H1 (cell line): ENCODE results near the gene VWA2. TPM values are rescaled to one million over a fixed set of nuclear protein-coding genes. Genes with fewer than 3 reads are reported as not detected.

ENCODE experiments used
- CTCF ChIA-PET: fragments of 300-600 bp; sonication (Branson Sonifier 250); formaldehyde crosslinking; loops from one replicate; lab custom pipeline; 2021; ENCODE audit not compliant: partially characterized antibody; lab: Charles Lee
- POLR2A ChIA-PET: fragments of 300-600 bp; sonication (Branson Sonifier 250); formaldehyde crosslinking; loops from one replicate; lab custom pipeline; 2021; ENCODE audit warnings: inconsistent platforms; ENCODE audit not compliant: partially characterized antibody; lab: Charles Lee
- DNase-seq, 2 experiments: peaks; one replicate each; pipeline versions ENCODE4 v3.0.0 to v3.0.0-alpha.2; 2010 to 2022; ENCODE audit warnings: low spot score in 2 of 2, low read depth in 1 of 2, mixed read lengths in 1 of 2
- FAIRE-seq: peaks from 2 replicates; lab custom pipeline; 2011; peaks lifted over from hg19 to GRCh38; lab: Jason Lieb, UNC
- H2AFZ ChIP-seq: 2 replicates; pipeline ENCODE4 v1.8.1; 2012; ENCODE audit warnings: low read length, inconsistent platforms
- H2AK5ac ChIP-seq: 2 replicates; pipeline ENCODE4 v1.6.1; 2013; ENCODE audit warnings: low read depth, low read length
- H2BK120ac ChIP-seq: replicated peaks from 2 replicates; pipeline ENCODE3; 2013; ENCODE audit warnings: low read depth, low read length, inconsistent platforms
- H2BK12ac ChIP-seq: 2 replicates; pipeline ENCODE4 v1.6.1; 2013; ENCODE audit warnings: low read depth, low read length
- H2BK15ac ChIP-seq: 2 replicates; pipeline ENCODE4 v1.6.1; 2013; ENCODE audit warnings: low read length
- H2BK20ac ChIP-seq: 2 replicates; pipeline ENCODE4 v1.6.1; 2013; ENCODE audit warnings: low read length
- H2BK5ac ChIP-seq: 2 replicates; pipeline ENCODE4 v1.6.1; 2013; ENCODE audit warnings: low read depth, low read length
- H3K14ac ChIP-seq: 2 replicates; pipeline ENCODE4 v1.6.1; 2013; ENCODE audit warnings: inconsistent platforms; ENCODE audit not compliant: insufficient read length
- H3K18ac ChIP-seq: 2 replicates; pipeline ENCODE4 v1.6.1; 2013; ENCODE audit warnings: low read length; ENCODE audit errors: extremely low read depth
- H3K23ac ChIP-seq: 2 replicates; pipeline ENCODE4 v1.6.1; 2013; ENCODE audit warnings: inconsistent platforms; ENCODE audit not compliant: insufficient read length
- H3K23me2 ChIP-seq: 2 replicates; pipeline ENCODE4 v1.6.1; 2013; ENCODE audit warnings: low read depth, low read length
- H3K27ac ChIP-seq: 2 replicates; pipeline ENCODE4 v1.6.1; 2011; ENCODE audit warnings: low read depth, low read length, inconsistent platforms
- H3K27me3 ChIP-seq, 4 experiments: replicated peaks in 1 of 4; 1 replicate in 1 of 4; 2 replicates in 3 of 4; pipeline versions ENCODE4 v1.6.1 to v1.8.1; 2011 to 2013; ENCODE audit warnings: low read length in 3 of 4, mild to moderate bottlenecking in 3 of 4, inconsistent platforms in 2 of 4, mixed read lengths in 2 of 4, moderate library complexity in 1 of 4; ENCODE audit not compliant: control insufficient read depth in 3 of 4, insufficient read depth in 3 of 4; ENCODE audit errors: extremely low read depth in 1 of 4
- H3K36me3 ChIP-seq, 4 experiments: 2 replicates each; pipeline versions ENCODE4 v1.6.1 to v1.8.1; 2011 to 2013; ENCODE audit warnings: mild to moderate bottlenecking in 4 of 4, low read length in 3 of 4, moderate library complexity in 2 of 4, control low read depth in 1 of 4, inconsistent platforms in 1 of 4; ENCODE audit not compliant: insufficient read depth in 4 of 4, control insufficient read depth in 2 of 4
- H3K4ac ChIP-seq: replicated peaks from 2 replicates; pipeline ENCODE3; 2013; ENCODE audit warnings: low read length, low read depth, mixed read lengths, inconsistent platforms; ENCODE audit not compliant: insufficient read length
- H3K4me1 ChIP-seq, 4 experiments: replicated peaks in 1 of 4; 1 replicate in 1 of 4; 2 replicates in 3 of 4; pipeline versions ENCODE4 v1.6.1 to v1.8.1; 2011 to 2013; ENCODE audit warnings: low read length in 3 of 4, inconsistent platforms in 2 of 4, mixed read lengths in 1 of 4; ENCODE audit not compliant: insufficient read depth in 4 of 4, control insufficient read depth in 3 of 4
- H3K4me2 ChIP-seq, 2 experiments: 2 replicates each; pipeline versions ENCODE4 v1.6.1 to v1.8.1; 2011 to 2013; ENCODE audit warnings: low read depth in 2 of 2, low read length in 2 of 2, control low read depth in 1 of 2, inconsistent platforms in 1 of 2, mild to moderate bottlenecking in 1 of 2; ENCODE audit not compliant: insufficient read depth in 1 of 2
- H3K4me3 ChIP-seq, 4 experiments: fragments of 200-600, 300-600 bp in 1 of 4; sonication (generic), shearing (Covaris generic), sonication (Bioruptor Twin) in 1 of 4; 2 replicates each; pipeline versions ENCODE4 v1.5.1 to v1.8.1; 2011 to 2016; ENCODE audit warnings: low read length in 4 of 4, low read depth in 3 of 4, control low read depth in 2 of 4, inconsistent platforms in 2 of 4, mild to moderate bottlenecking in 2 of 4, mixed read lengths in 1 of 4, moderate library complexity in 1 of 4; ENCODE audit not compliant: insufficient read depth in 2 of 4; ENCODE audit errors: extremely low read depth in 1 of 4
- H3K56ac ChIP-seq: replicated peaks from 2 replicates; pipeline ENCODE3; 2013; ENCODE audit warnings: low read depth, mild to moderate bottlenecking, mixed read lengths, low read length, inconsistent platforms; ENCODE audit not compliant: insufficient read length
- H3K79me1 ChIP-seq: 2 replicates; pipeline ENCODE4 v1.6.1; 2013; ENCODE audit warnings: low read depth, low read length, control low read depth
- H3K79me2 ChIP-seq, 2 experiments: 2 replicates each; pipeline versions ENCODE4 v1.6.1 to v1.8.1; 2012 to 2013; ENCODE audit warnings: low read length in 2 of 2, mild to moderate bottlenecking in 2 of 2, inconsistent platforms in 1 of 2; ENCODE audit not compliant: insufficient read depth in 2 of 2, control insufficient read depth in 1 of 2
- H3K9ac ChIP-seq, 4 experiments: replicated peaks in 1 of 4; 1 replicate in 1 of 4; 2 replicates in 3 of 4; pipeline versions ENCODE4 v1.6.1 to v1.8.1; 2011 to 2013; ENCODE audit warnings: low read depth in 3 of 4, low read length in 3 of 4, control low read depth in 2 of 4, mild to moderate bottlenecking in 2 of 4, moderate library complexity in 2 of 4, inconsistent platforms in 1 of 4; ENCODE audit errors: extremely low read depth in 1 of 4
- H3K9me3 ChIP-seq, 2 experiments: 2 replicates each; pipeline versions ENCODE4 v1.6.1 to v1.8.1; 2012 to 2013; ENCODE audit warnings: mild to moderate bottlenecking in 2 of 2, moderate library complexity in 2 of 2, control low read depth in 1 of 2, inconsistent platforms in 1 of 2, low read depth in 1 of 2, low read length in 1 of 2, mixed read lengths in 1 of 2; ENCODE audit not compliant: insufficient read depth in 2 of 2
- H4K20me1 ChIP-seq, 2 experiments: replicated peaks in 1 of 2; 2 replicates each; pipeline versions ENCODE3 to v1.8.1; 2011 to 2013; ENCODE audit warnings: inconsistent platforms in 2 of 2, low read length in 2 of 2, mild to moderate bottlenecking in 1 of 2; ENCODE audit not compliant: insufficient read depth in 2 of 2, control insufficient read depth in 1 of 2
- H4K5ac ChIP-seq: 2 replicates; pipeline ENCODE4 v1.6.1; 2013; ENCODE audit warnings: low read length, low read depth, mixed read lengths, inconsistent platforms; ENCODE audit not compliant: insufficient read length
- H4K8ac ChIP-seq: 2 replicates; pipeline ENCODE4 v1.8.0; 2013; ENCODE audit warnings: mild to moderate bottlenecking, moderate library complexity, low read length, inconsistent platforms; ENCODE audit not compliant: insufficient read depth; ENCODE audit errors: extremely low read depth
- H4K91ac ChIP-seq: replicated peaks from 2 replicates; pipeline ENCODE3; 2013; ENCODE audit warnings: low read length, mixed read lengths, inconsistent platforms; ENCODE audit not compliant: insufficient read length
- GABPA ChIP-seq: IDR thresholded peaks from 2 replicates; pipeline ENCODE4 v1.6.1; 2011; ENCODE audit warnings: mild to moderate bottlenecking, low read length, moderate library complexity, borderline replicate concordance; ENCODE audit not compliant: insufficient read depth
- WGBS, 2 experiments: shearing (Covaris generic) in 1 of 2; methylation state at CpG; one replicate each; pipeline versions ENCODE4 v1.1.6 to v1.1.7; 2013 to 2015; ENCODE audit warnings: low lambda C conversion rate in 2 of 2, mixed read lengths in 2 of 2, inconsistent platforms in 1 of 2, low coverage in 1 of 2, missing lambda C conversion rate in 1 of 2; ENCODE audit not compliant: insufficient replicate concordance in 2 of 2, insufficient coverage in 1 of 2, insufficient read length in 1 of 2; ENCODE audit errors: extremely low coverage in 1 of 2, missing lambda C conversion rate in 1 of 2; 5-methylcytosine and 5-hydroxymethylcytosine counted together
- polyA plus RNA-seq, 7 experiments: library from polyadenylated mRNA; depleted of rRNA in 3 of 7; stranded (reverse) in 5 of 7; unstranded in 2 of 7; fragments of >200 nt in 5 of 7; fragments of 200-250 nt in 2 of 7; gene quantifications; 1 replicate in 5 of 7; 2 replicates in 1 of 7; 4 replicates in 1 of 7; pipeline versions ENCODE4 v1.2.1 to v1.2.3, GENCODE V29; 2011 to 2013; ENCODE audit warnings: missing spikeins in 2 of 7, mixed read lengths in 2 of 7
- total RNA-seq: library from RNA; stranded (reverse); fragmentation: NEBNext Ultra II Directional; extraction: Animal tissue kit (Norgen Biotek cat#: 25700); gene quantifications from 2 replicates; pipeline ENCODE4 v1.2.1, GENCODE V29; 2021

The VWA2 gene
- total and polyA plus RNA-seq, 2 of the 8 experiments (the other 6 are each of a cell fraction or from before 2014, with no cell fraction given) = 2.8 to 2.9 TPM

DNA sequence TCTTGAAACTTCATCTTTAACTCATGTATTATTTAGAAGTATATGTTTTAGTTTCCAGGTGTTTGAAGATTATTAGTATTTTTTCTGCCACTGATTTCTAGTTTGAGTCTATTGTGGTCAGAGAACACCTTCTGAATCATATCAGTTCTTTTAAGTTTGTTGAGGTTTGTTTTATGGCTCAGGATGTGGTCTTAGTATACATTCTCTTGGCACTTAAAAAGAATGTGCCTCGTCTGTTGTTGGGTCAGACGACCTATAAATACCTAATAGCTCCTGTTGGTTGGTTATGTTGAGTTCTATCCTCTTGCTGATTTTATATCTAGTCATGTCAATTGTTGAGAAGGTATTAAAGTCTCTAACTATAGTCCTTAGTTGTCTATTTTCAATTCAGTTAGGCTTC is 44.0 kb upstream of the VWA2 start:
- Histone ChIP-seq H2BK5ac (no peak overlapping the region), H3K27ac (no peak overlapping the region), H2BK12ac (no peak overlapping the region), H3K4me1 (no peaks in the 10 kb centered on the region), H2AK5ac (no peak overlapping the region), H3K9me3 (no peaks in the 10 kb centered on the region), H4K8ac (no peak overlapping the region), H4K20me1 (no peaks in the 10 kb centered on the region), H3K79me2 (no peaks in the 10 kb centered on the region), H3K23ac (no peak overlapping the region), H3K4me3 (no peak overlapping the region), H3K9ac (no peak overlapping the region), H4K5ac (no peak overlapping the region), H3K4ac (no peak overlapping the region), H2BK15ac (no peak overlapping the region), H3K4me2 (no peak overlapping the region), H2BK120ac (no peak overlapping the region), H3K36me3 (no peaks in the 10 kb centered on the region), H3K23me2 (no peaks in the 10 kb centered on the region), H2AFZ (0 out of 2 replicates have a peak overlapping the region, but pooled peaks have one; percentile 44), H3K56ac (no peak overlapping the region), H3K27me3 (no peaks in the 10 kb centered on the region), H3K79me1 (no peaks in the 10 kb centered on the region), H2BK20ac (no peak overlapping the region), H3K18ac (no peak overlapping the region), H4K91ac (no peak overlapping the region), H3K14ac (no peak overlapping the region)
- CTCF ChIA-PET = interaction anchor here (0.5 kb wide), 1 partner anchor 70 kb away, joined by 4 read pairs; no protein-coding TSS in a partner anchor
- POLR2A ChIA-PET = no interaction called here
- TF ChIP-seq GABPA = no peak
- no peak for DNase-seq
- no peak for FAIRE-seq
- 83% methylated on average over 2 of the region's 2 CpGs; no CpG with 5 or more reads in 1 of the 2 experiments for WGBS, 2 experiments
